ENCODE results near the gene NUDT8. TPM values are rescaled to one million over a fixed set of nuclear protein-coding genes. Genes with fewer than 3 reads are reported as not detected.

Gene NUDT8
- total and polyA plus RNA-seq, 2 experiments from 2014 or later = 4.1 to 4.8 TPM

- Histone ChIP-seq H3K27ac (no peak overlapping the region), H3K27me3 (replicated peaks; ENCODE audit: insufficient read depth) (no peaks in the 10 kb centered on the region), H3K4me1 (ENCODE audit: insufficient read depth) (no peaks in the 10 kb centered on the region), H3K9ac (no peak overlapping the region), H3K4me2 (ENCODE audit: unreplicated experiment) (no peak overlapping the region), H3F3A (ENCODE audit: insufficient read depth) (no peaks in the 10 kb centered on the region), H3K9me2 (ENCODE audit: insufficient read depth) (no peaks in the 10 kb centered on the region), H2AFZ (no peak overlapping the region), H3K36me3 (ENCODE audit: low read depth) (no peaks in the 10 kb centered on the region), H4K20me1 (ENCODE audit: insufficient read depth) (no peaks in the 10 kb centered on the region), H3K79me2 (ENCODE audit: insufficient read depth) (no peaks in the 10 kb centered on the region), H3K9me3 (ENCODE audit: low read depth) (no peaks in the 10 kb centered on the region), H3K4me3 (no peak overlapping the region)
- TF ChIP-seq EZH2 (IDR thresholded peaks at IDR 0.05; ENCODE audit: insufficient read depth, poor library complexity, severe bottlenecking) (no peak), EZH2phosphoT487 (IDR thresholded peaks at IDR 0.05; ENCODE audit: insufficient read depth, low read depth) (no peak)
- in situ Hi-C loops (cut with MboI) = no loop called here
- 48 to 60% methylated on average over 15 to 26 of the region's 26 CpGs for WGBS, 2 experiments (ENCODE audit: low coverage in 1 of 2, low lambda C conversion rate in 2 of 2, missing lambda C conversion rate in 2 of 2)
- DNase-seq = no peak
These were observed 37.9 kb upstream of the NUDT8 start for GRCh38 chr11:67667490-67668191.

DNA sequence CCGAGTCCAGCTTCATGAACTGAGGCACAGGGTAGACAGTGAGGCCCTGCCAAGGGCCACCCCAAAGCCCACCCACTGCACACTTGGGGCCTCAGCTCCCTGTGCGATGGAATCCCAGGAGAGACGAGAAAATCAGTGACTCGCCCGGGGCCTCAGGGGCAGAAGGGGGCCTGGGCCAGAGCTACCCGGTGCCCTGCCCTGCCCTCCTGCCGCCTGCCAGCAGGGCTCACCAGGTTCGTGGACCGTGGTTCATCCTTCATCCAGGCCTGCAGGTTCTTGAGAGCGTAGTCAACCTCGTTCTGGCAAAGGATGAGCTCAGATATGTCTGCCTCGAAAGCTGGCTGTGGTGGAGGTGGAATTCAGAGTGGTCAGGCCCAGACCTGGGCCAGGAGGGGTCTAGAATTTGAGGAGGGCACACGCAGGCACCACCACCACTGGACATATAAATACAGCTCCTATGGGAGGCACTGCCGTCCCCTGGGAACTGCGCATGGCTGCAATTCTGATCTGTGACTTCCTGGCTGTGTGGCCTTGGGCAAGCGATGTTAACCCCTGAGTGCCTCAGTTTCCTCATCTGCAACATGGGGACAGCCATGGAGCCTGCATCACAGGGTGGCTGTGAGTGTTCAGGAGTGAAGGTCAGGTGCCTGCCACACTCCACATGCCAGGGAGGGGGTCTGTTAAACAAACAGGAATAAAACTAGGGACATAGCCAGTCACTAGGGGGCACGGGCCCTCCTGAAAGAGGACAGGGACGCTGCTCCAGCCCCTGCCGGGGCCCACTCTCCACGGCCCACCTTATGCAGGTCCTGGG lies 37.1 kb upstream of the NUDT8 start:
- Histone ChIP-seq H4K20me1 (ENCODE audit: insufficient read depth) (no peaks in the 10 kb centered on the region), H3K9me2 (ENCODE audit: insufficient read depth) (no peaks in the 10 kb centered on the region), H3K9ac (no peak overlapping the region), H3K36me3 (ENCODE audit: low read depth) (no peaks in the 10 kb centered on the region), H3K79me2 (ENCODE audit: insufficient read depth) (no peaks in the 10 kb centered on the region), H3K27ac (no peak overlapping the region), H3K27me3 (replicated peaks; ENCODE audit: insufficient read depth) (peaks cover under 1% of the 10 kb centered on the region), H3K4me3 (no peak overlapping the region), H3F3A (ENCODE audit: insufficient read depth) (no peaks in the 10 kb centered on the region), H3K9me3 (ENCODE audit: low read depth) (no peaks in the 10 kb centered on the region), H3K4me2 (ENCODE audit: unreplicated experiment) (no peak overlapping the region), H3K4me1 (ENCODE audit: insufficient read depth) (no peaks in the 10 kb centered on the region), H2AFZ (no peak overlapping the region)
- DNase-seq = no peak
- in situ Hi-C loops (cut with MboI) = no loop called here
- TF ChIP-seq EZH2phosphoT487 (IDR thresholded peaks at IDR 0.05; ENCODE audit: insufficient read depth, low read depth) (no peak), EZH2 (IDR thresholded peaks at IDR 0.05; ENCODE audit: insufficient read depth, poor library complexity, severe bottlenecking) (no peak)
- WGBS, 2 experiments (ENCODE audit: low coverage in 1 of 2, low lambda C conversion rate in 2 of 2, missing lambda C conversion rate in 2 of 2) = 49 to 51% methylated on average over 17 to 20 of the region's 20 CpGs

DNA sequence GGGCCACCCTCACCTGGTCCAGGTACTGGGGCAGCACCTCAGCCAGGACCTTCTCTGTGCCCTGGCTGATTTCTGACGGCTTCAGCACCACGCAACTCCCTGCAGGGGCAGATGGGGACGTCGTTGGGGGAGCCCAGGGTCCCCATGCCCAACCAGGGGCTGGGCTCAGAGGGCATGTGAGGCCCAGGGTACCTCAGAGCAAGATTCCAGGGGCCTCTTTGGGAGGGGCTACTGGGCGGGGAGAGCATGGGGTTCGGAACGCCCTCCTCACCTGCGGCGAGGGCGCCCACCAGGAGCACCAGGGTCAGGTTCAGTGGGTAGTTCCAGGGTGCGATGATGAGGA lies 36.5 kb upstream of the NUDT8 start:
- H3K27ac ChIP-seq = no peak overlapping the region
- in situ Hi-C loops (cut with MboI) = no loop called here
- TF ChIP-seq EZH2phosphoT487 (IDR thresholded peaks at IDR 0.05; ENCODE audit: insufficient read depth, low read depth) = no peak
- H3K4me2 ChIP-seq (ENCODE audit: unreplicated experiment) = no peak overlapping the region
- no peaks in the 10 kb centered on the region for H3K9me3 ChIP-seq (ENCODE audit: low read depth)
- H3K9ac ChIP-seq = no peak overlapping the region
- H4K20me1 ChIP-seq (ENCODE audit: insufficient read depth) = no peaks in the 10 kb centered on the region
- 71 to 74% methylated on average over 10 to 11 of the region's 11 CpGs for WGBS, 2 experiments (ENCODE audit: low coverage in 1 of 2, low lambda C conversion rate in 2 of 2, missing lambda C conversion rate in 2 of 2)
- H3F3A ChIP-seq (ENCODE audit: insufficient read depth) = no peaks in the 10 kb centered on the region
- no peaks in the 10 kb centered on the region for H3K4me1 ChIP-seq (ENCODE audit: insufficient read depth)
- H3K4me3 ChIP-seq = no peak overlapping the region
- no peak overlapping the region for H2AFZ ChIP-seq
- no peaks in the 10 kb centered on the region for H3K36me3 ChIP-seq (ENCODE audit: low read depth)
- H3K79me2 ChIP-seq (ENCODE audit: insufficient read depth) = no peaks in the 10 kb centered on the region
- H3K9me2 ChIP-seq (ENCODE audit: insufficient read depth) = no peaks in the 10 kb centered on the region
- H3K27me3 ChIP-seq (replicated peaks; ENCODE audit: insufficient read depth) = peaks cover 7% of the 10 kb centered on the region
- no peak for DNase-seq

- TF ChIP-seq EZH2phosphoT487 (IDR thresholded peaks at IDR 0.05; ENCODE audit: insufficient read depth, low read depth) = no peak
- 46 to 48% methylated on average over 22 to 24 of the region's 24 CpGs for WGBS, 2 experiments (ENCODE audit: low coverage in 1 of 2, low lambda C conversion rate in 2 of 2, missing lambda C conversion rate in 2 of 2)
- Histone ChIP-seq H4K20me1 (ENCODE audit: insufficient read depth) (no peaks in the 10 kb centered on the region), H3F3A (ENCODE audit: insufficient read depth) (no peaks in the 10 kb centered on the region), H3K4me2 (ENCODE audit: unreplicated experiment) (no peak overlapping the region), H3K9me3 (ENCODE audit: low read depth) (no peaks in the 10 kb centered on the region), H3K9me2 (ENCODE audit: insufficient read depth) (no peaks in the 10 kb centered on the region), H3K27ac (no peak overlapping the region), H3K79me2 (ENCODE audit: insufficient read depth) (no peaks in the 10 kb centered on the region), H3K9ac (no peak overlapping the region), H3K4me1 (ENCODE audit: insufficient read depth) (no peaks in the 10 kb centered on the region), H3K4me3 (no peak overlapping the region), H3K27me3 (replicated peaks; ENCODE audit: insufficient read depth) (peaks cover 10% of the 10 kb centered on the region), H3K36me3 (ENCODE audit: low read depth) (no peaks in the 10 kb centered on the region), H2AFZ (no peak overlapping the region)
- no peak for DNase-seq
- in situ Hi-C loops (cut with MboI) = no loop called here
These were observed 36.0 kb upstream of the NUDT8 start for GRCh38 chr11:67665541-67666302.
